Psoas muscle (tissue), 8 donors: ENCODE measurements around the gene SFTA2. TPM values are rescaled to one million over a fixed set of nuclear protein-coding genes. Genes with fewer than 3 reads are reported as not detected.

Experiments
- ATAC-seq, 4 donors: fragments of 200-7000 bp; cut with Tn5 transposase; one replicate each; pipeline ENCODE4 v1.9.1; 2020; ENCODE audit warnings: moderate library complexity in 3 of 4, mild to moderate bottlenecking in 2 of 4
- DNase-seq, 2 donors: peaks; one replicate each; pipeline ENCODE4 v3.0.0-alpha.2; 2020
- H3K27ac ChIP-seq: fragments of 200-600 bp; one replicate; pipeline ENCODE4 v1.8.0; 2022
- H3K27me3 ChIP-seq, 3 donors: fragments of 200-600 bp in 1 of 3; one replicate each; pipeline versions ENCODE4 v1.6.1 to v1.8.0; 2013 to 2022; ENCODE audit warnings: low read length in 2 of 3, mild to moderate bottlenecking in 2 of 3, moderate library complexity in 1 of 3; ENCODE audit not compliant: insufficient read depth in 3 of 3
- H3K36me3 ChIP-seq, 2 donors: fragments of 200-600 bp in 1 of 2; one replicate each; pipeline versions ENCODE4 v1.6.1 to v1.8.0; 2013 to 2022; ENCODE audit warnings: low read depth in 1 of 2, mild to moderate bottlenecking in 1 of 2, moderate library complexity in 1 of 2; ENCODE audit not compliant: insufficient read depth in 1 of 2
- H3K4me1 ChIP-seq: fragments of 200-600 bp; one replicate; pipeline ENCODE4 v1.8.0; 2022
- H3K4me3 ChIP-seq: fragments of 200-600 bp; one replicate; pipeline ENCODE4 v1.8.0; 2022; ENCODE audit warnings: mild to moderate bottlenecking
- H3K9me3 ChIP-seq: fragments of 200-600 bp; one replicate; pipeline ENCODE4 v1.8.0; 2022
- CTCF ChIP-seq: fragments of 200-600 bp; IDR thresholded peaks from one replicate; pipeline ENCODE4 v1.8.0; 2022; ENCODE audit warnings: antibody characterized with exemption
- WGBS, 3 donors: extraction: QIAGEN DNeasy Blood & Tissue Kit; methylation state at CpG; one replicate each; pipeline versions ENCODE4 v1.1.6 to v1.1.7; 2013; 5-methylcytosine and 5-hydroxymethylcytosine counted together
- intact Hi-C, 2 donors: fragments of 100-400 bp; cut with DNase I; formaldehyde crosslinking; loops; one replicate each; pipeline versions ENCODE4 v1.11.0 to v1.14.2; 2022
- polyA plus RNA-seq, 3 donors: library from polyadenylated mRNA; stranded (reverse); fragments of 200-250 nt; gene quantifications; one replicate each; pipeline ENCODE4 v1.2.3, GENCODE V29; 2013
- total RNA-seq, 4 donors: library from RNA; stranded (reverse); fragmentation: NEBNext Ultra II Directional in 2 of 4; extraction: Animal tissue kit (Norgen Biotek cat#: 25700) in 2 of 4; gene quantifications; one replicate each; pipeline versions ENCODE4 v1.2.1 to v1.2.4, GENCODE V29; 2021 to 2023
- donor health status: healthy with polysubstance abuse.
- donor health status: DM: no; HTN: no; CAD: no; lungs with moderate emphysema.
- donor health status: Bipolar disorder and iron deficiency.
- donor health status: healthy.
- donor health status: DM: yes; HTN: yes; CAD: no.
- donor health status: DM: no; HTN: no; CAD: no.
- donor health status: DM: no; HTN: no; CAD: no.
- donor health status: DM: yes; HTN: yes; CAD: no.

The SFTA2 gene
- total and polyA plus RNA-seq, 7 donors, result 0.13 to 0.14 TPM; not detected in 5

GRCh38 chr6:30894381-30894780 is 37.6 kb downstream of the SFTA2 start:
- intact Hi-C loops, result no loop called here
- Histone ChIP-seq H3K4me1 (no peaks in the 10 kb centered on the region), H3K4me3 (no peak overlapping the region), H3K27me3 (no peaks in the 10 kb centered on the region), H3K9me3 (no peaks in the 10 kb centered on the region), H3K36me3 (peaks cover 0 to 98% of the 10 kb centered on the region in 2 donors), H3K27ac (no peak overlapping the region)
- 88 to 90% (median 88%) methylated on average over 12 of the region's 12 CpGs for WGBS, 3 donors
- DNase-seq (no peak), ATAC-seq (no peak)
- TF ChIP-seq CTCF, result no peak

DNA sequence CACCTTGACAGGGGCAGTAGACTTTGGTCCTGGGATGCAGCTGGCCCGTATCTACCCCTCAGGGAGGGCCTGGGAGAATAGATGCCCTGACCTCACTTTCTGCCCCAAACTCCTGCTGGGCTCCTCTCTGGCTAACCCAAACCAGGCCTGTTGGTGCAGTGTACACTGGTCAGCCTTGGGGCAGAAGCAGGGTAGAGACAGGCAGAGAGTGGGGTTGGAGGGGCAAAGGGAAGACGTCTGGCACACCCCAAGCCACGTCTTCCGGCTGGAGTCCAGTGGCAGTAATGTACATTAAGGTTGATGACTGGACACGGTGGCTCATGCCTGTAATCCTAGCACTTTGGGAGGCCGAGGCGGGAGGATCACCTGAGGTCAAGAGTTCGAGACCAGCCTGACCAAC is 38.3 kb downstream of the SFTA2 start:
- intact Hi-C loops, result no loop called here
- no peak for DNase-seq
- 85 to 94% (median 87%) methylated on average over 8 of the region's 8 CpGs for WGBS, 3 donors

DNA sequence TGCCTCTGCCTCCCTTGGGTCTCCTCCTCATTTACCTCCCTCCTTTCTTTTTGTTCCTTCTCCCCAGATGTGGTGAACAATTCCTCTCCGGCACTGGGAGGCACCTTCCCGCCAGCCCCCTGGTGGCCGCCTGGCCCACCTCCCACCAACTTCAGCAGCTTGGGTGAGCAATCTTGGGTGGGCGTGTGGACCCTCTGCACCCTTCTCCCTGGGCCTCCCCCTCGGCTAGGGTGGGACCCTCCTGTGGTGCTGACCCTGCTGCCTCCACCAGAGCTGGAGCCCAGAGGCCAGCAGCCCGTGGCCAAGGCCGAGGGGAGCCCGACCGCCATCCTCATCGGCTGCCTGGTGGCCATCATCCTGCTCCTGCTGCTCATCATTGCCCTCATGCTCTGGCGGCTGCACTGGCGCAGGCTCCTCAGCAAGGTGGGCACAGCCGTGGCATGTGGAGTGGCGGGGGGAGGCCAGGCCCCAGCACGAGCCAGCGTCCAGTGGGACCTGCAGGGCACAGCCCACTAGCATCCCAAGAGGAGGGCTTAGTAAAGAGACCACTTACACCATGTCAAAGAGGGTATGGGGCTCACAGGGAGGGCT is 38.9 kb downstream of the SFTA2 start:
- intact Hi-C loops, result no loop called here
- ATAC-seq, result no peak
- no peak for TF ChIP-seq CTCF
- WGBS, 3 donors, result 83 to 87% (median 85%) methylated on average over 16 of the region's 16 CpGs
- Histone ChIP-seq H3K4me3 (no peak overlapping the region), H3K4me1 (peaks cover 4% of the 10 kb centered on the region), H3K27ac (no peak overlapping the region), H3K27me3 (no peaks in the 10 kb centered on the region), H3K9me3 (no peaks in the 10 kb centered on the region), H3K36me3 (peaks cover 0 to 95% of the 10 kb centered on the region in 2 donors)
- DNase-seq, result no peak

More for the DNA sequence above, 38.3 kb downstream of the SFTA2 start:
- H3K9me3 ChIP-seq, result no peaks in the 10 kb centered on the region
- no peak for TF ChIP-seq CTCF
- peaks cover 0 to 98% of the 10 kb centered on the region in 2 donors for H3K36me3 ChIP-seq
- no peak for ATAC-seq
- H3K27me3 ChIP-seq, result no peaks in the 10 kb centered on the region
- H3K4me3 ChIP-seq, result no peak overlapping the region
- H3K27ac ChIP-seq, result no peak overlapping the region
- no peaks in the 10 kb centered on the region for H3K4me1 ChIP-seq

DNA sequence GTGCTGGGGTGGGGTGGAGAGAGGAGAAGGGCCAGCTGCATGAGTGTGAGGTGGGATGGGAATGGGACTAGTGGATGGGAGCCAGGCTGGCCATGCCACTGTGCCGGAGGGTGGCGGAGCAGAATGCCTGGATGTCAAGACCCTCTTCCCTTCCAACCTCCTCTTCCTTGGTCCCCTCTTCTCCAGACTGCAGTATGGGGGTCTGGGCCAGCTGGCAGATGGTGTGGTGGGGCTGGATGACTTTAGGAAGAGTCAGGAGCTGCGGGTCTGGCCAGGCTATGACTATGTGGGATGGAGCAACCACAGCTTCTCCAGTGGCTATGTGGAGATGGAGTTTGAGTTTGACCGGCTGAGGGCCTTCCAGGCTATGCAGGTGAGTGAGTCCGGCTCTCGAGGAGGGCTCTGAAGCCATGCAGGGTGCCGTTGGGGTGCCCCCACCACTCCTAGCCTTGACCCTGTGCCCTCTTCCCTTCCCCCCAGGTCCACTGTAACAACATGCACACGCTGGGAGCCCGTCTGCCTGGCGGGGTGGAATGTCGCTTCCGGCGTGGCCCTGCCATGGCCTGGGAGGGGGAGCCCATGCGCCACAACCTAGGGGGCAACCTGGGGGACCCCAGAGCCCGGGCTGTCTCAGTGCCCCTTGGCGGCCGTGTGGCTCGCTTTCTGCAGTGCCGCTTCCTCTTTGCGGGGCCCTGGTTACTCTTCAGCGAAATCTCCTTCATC is 40.0 kb downstream of the SFTA2 start:
- intact Hi-C loops, result no loop called here
- Histone ChIP-seq H3K27ac (no peak overlapping the region), H3K4me1 (peaks cover 14% of the 10 kb centered on the region), H3K9me3 (no peaks in the 10 kb centered on the region), H3K27me3 (no peaks in the 10 kb centered on the region), H3K4me3 (no peak overlapping the region), H3K36me3 (peaks cover 0 to 88% of the 10 kb centered on the region in 2 donors)
- 88 to 91% (median 89%) methylated on average over 21 of the region's 21 CpGs for WGBS, 3 donors
- ATAC-seq (no peak), DNase-seq (no peak)
- TF ChIP-seq CTCF, result no peak

DNA sequence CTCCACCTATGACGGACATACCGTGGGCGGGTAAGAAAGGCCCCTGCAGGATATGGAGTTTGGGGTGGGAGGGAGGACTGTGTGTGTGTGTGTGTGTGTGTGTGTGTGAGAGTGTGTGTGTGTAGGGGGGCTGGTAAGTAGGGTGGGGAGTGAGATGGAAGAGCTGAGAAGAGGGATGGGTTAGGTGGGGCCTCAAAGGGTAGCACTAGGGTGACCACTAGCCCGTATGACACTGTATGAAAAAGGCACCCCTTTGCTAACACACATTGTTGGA is 40.6 kb downstream of the SFTA2 start:
- Histone ChIP-seq H3K4me3 (no peak overlapping the region), H3K27ac (no peak overlapping the region), H3K9me3 (no peaks in the 10 kb centered on the region), H3K4me1 (peaks cover 20% of the 10 kb centered on the region), H3K36me3 (peaks cover 0 to 82% of the 10 kb centered on the region in 2 donors), H3K27me3 (no peaks in the 10 kb centered on the region)
- TF ChIP-seq CTCF, result no peak
- WGBS, 3 donors, result 78 to 96% (median 93%) methylated on average over 4 of the region's 4 CpGs
- DNase-seq (no peak), ATAC-seq (no peak)
- intact Hi-C loops, result no loop called here
